CD4-positive, alpha-beta T cell treated with Interleukin-15 for 4 hours (primary cell): Measurements from ENCODE around the gene SUGCT.
"Not testable (repeated sequence)": the region's sequence is repeated elsewhere in the genome, so short reads cannot be mapped to it uniquely, and the experiment has no call there.

Experiments used
- DNase-seq: peaks from one replicate; pipeline ENCODE4 v3.0.0-alpha.2; 2020; ENCODE audit warnings: low spot score

SUGCT gene

DNA sequence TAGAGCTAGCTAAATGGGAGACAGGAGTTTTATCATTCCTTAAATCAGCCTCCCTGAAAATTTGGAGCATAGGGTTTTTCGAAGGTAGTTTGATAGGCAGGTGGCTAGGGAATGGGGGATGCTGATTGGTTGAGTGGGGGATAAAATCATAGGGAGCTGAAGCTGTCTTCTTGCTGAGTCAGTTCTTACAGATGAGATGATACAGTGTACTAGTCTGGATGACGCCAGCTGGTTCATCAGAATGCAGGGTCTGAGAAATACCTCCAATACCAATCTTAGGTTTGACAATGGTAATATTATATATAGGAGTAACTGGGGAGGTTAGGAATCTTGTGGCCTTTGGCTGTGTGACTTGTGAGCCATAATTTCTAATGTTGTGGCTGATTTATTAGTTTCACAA, 271.2 kb downstream of the SUGCT start:
- no peak for DNase-seq

DNA sequence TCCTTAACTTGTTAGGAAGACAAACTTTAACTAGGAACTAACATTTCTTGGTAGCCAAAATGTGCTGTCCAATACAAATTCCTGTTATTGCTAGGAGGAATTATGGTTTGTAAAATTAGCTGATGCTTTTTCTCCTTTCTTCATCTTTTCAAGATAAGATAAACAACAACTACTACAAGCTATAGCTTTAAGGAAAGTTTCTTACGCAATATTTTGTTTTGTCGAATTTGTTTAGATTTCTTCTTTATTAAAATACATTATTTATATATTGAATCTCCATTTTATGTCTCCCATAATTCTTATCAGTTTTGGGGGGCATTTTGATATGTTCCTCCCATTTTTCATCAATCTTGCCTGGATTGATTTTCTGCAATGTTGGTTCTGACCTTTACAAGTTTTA, 277.5 kb downstream of the SUGCT start:
- no peak for DNase-seq

DNA sequence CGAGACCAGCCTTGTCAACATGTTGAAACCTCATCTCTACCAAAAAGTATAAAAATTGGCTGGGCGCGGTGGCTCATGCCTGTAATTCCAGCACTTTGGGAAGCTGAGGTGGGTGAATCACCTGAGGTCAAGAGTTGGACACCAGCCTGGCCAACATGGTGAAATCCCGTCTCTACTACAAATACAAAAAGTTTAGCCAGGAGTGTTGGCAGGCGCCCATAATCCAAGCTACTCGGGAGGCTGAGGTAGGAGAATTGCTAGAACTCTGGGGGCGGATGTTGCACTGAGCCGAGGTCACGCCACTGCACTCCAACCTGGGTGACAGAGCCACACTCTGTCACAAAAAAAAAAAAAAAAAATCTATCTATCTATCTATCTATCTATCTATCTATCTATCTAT, 279.9 kb downstream of the SUGCT start:
- not testable (repeated sequence) for DNase-seq

DNA sequence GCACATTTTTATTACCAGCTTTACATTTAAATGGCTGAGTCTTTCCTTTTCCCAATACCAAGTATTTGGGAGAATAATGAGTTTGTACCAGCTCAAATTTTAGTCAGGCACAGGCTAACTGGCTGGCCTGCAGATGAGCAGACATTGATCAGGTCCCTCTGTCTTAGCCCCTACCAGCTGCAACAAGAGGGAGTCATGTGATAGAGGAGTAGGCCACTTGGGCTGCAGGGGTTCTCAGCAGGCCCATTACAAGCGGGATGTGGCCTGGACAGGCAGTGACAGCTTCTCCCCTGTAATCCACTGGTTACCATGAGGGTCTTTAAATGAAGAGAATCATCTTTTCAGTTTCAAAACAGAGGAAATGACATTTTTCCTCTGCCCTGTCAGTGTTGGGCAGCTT, 283.6 kb downstream of the SUGCT start:
- DNase-seq, result no peak

DNA sequence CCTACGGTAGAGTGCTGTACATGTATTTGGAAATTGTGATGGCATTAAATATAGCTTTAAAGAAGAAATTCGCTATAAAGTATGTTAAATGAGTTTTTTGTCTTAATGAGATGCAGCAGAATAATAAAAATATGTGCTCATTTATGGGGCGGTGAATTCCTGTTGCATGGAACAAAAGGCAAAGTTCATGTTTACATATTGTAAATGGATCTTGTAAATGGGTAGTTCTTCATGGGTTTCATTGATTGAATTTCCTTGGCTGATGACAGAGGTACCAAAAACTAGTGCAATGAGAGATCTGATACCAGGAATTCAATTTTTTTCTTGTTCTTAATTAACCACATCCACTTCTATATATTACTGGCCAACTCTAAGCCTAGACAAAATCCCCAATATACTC, 284.2 kb downstream of the SUGCT start:
- DNase-seq, result no peak

DNA sequence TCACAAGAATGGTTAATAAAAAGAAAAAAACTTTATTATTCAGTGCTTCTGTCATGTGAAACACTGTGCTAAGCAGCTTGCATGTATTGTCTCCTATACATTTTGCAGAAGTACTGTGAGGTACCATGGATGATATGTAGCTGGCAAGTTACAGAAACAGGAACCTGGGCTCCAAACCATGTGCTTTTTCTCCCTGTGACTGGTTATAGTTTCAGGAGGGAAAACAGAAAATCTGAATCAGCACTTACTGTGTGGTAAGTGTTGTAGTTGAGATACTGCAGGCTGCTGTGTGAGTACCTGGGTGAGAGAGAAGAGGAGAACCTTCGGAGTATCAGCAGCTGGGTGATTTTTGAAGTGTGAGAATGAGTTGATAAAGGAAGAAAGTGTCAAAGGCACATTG, 285.0 kb downstream of the SUGCT start:
- DNase-seq, result no peak

DNA sequence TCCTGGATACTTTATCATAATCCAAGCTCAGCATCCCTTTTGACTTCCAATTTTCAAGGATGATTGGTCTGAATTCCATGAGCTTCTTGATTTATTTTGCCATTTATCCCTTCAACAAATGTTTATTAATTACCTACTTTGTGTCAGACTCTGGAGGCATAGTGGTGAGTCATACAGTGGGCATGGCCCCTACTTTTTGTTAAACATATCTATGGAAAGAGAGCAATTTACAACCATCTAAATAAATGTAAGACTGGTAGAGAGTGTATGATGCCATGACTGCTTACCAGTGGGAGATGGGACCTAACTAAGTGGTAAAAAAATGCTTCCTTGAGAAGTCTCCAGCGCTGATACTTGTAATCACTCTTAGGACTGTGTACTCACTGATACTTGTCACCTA, 286.6 kb downstream of the SUGCT start:
- no peak for DNase-seq

DNA sequence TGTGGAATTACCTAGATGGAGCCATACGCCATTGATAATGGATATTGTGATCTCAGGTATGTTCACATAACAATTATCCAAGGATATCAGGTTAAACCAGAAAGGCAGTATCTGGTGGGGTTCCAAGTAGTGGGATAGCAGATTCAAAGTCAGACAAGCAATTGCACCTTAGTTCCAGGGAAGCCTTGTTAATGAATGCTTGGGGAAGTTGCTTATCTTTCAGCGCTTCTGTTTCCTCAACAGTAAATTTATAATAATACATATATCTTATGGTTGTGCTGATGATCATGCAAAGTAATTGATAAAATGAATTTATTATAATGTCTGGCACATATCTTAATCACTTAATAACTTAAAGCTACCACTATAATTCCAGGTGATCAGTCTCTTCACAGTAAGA, 290.9 kb downstream of the SUGCT start:
- no peak for DNase-seq

DNA sequence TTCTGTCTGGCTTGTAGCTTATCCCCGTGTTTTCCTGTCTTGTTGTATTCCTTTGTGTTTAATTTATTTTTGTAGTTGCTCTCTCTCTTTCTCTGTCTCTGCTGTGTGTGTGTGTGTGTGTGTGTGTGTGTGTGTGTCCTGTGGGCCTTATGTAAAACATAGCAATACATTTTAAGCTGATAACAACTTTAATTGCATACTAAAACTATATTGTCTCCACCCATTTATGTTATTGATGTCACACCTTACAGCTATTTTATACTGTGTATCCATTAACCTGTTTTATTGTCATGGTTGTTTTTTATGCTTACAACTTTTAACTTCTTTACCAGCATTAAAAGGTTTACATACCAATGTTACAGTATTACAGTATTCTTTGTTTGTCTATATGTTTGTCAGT, 293.6 kb downstream of the SUGCT start:
- DNase-seq, result no peak

DNA sequence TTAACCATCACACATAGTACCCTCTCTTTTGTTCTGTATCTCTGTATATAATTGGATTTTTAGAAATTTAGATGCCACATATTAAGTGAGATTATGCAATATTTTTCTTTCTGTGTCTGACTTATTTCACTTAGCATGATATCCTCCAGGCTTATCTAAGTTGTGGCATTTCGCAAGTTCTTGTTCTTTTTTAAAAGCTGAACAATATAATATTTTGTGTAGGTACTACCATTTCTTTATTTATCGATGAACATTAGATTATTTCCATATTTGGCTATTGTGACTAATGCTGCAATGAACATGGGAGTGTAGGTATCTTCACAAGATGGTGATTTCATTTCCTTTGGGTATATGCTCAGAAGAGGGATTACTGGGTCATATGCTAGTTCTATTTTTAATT, 295.0 kb downstream of the SUGCT start:
- DNase-seq, result no peak

GRCh38 chr7:40432046-40432445, 297.2 kb downstream of the SUGCT start:
- DNase-seq, result no peak

DNA sequence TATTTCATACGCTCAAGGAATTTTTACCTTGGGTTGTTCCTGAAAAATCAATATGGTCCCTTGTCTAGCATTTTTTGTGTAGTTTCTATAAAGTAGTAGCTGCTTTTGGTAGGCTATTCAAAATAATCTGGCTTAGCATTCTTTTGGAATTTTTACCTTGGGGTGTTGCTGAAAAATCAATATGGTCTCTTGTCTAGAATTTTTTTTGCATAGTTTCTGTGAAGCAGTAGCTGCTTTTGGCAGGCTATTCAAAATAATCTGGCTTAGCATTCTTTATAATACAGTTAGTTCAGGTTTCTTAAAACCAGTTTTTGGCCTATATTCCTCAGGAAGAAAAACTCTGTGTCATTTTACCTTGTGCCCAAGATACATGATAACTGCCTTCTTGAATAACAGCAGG, 301.9 kb downstream of the SUGCT start:
- DNase-seq, result no peak

GRCh38 chr7:40437498-40437897, 302.7 kb downstream of the SUGCT start:
- no peak for DNase-seq

DNA sequence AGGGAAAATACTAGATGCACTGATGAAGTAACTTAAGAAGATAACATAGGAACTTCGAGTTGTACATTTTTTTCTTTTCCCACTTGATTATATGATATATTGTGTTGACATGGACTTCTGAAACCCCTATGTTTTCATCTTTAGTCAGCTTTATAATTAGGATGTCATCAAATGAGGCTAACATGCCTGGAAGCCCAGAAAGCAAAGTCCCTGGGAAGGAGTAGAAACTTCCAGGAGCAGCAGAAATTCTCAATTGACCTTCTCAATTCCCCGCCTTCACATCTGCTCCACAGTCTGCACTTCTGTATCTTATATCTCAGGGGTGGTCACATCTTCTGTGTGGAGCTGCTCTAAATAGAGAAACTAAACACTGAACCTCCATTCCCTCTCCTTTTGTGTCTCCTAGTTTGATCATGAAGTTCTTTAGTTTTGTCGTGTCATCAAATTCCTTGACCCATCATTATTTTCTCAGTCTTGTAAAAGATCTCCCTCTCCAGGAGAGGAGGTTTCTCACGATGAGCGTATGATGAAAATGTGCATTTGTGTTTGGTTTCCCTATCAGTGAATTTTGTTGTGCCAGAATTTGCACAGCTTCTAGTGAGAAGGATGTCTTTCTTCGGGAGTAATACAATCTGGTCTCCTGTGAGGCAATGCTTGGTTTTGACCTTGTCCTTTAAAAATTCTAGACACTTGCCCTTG, 303.3 kb downstream of the SUGCT start:
- no peak for DNase-seq

DNA sequence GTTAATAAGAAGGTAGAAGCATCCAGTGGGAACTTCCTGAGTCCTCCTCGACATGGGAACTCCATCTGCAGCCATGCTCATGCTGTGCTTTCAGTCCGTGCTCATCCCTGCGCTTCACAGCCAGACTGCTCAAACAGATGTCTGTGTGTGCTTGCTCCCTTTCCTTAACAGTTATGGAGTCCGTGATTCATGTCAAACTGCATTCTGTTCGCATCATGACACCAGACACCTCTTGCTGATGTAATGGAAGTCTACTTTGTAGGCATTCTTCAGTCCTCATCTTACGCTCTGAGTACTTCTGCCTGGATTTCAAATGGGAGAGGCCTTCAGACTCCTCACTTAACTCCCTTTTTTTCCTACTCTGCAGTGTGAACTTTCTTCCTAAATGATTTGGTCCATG, 304.9 kb downstream of the SUGCT start:
- DNase-seq, result no peak

GRCh38 chr7:40447345-40447744, 312.5 kb downstream of the SUGCT start:
- DNase-seq, result no peak

DNA sequence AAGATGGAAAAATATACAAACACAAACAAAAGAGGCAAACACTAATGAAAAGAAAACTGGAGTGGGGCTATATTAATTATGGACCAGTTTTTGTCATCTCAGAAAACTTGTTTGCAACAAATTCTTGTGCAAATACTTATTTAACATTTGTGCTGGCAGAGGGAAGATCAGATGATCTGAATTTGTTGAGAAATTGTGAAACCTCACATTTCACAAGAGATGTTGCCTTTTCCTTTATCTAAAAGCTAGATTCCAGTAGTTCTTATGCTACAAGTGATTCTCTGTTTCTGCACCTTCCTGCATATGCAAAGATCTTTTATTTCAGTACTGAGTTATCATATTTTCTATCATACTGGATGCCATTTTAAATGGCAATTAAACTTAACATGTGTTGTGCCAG, 320.7 kb downstream of the SUGCT start:
- no peak for DNase-seq

GRCh38 chr7:40457776-40458480, 323.1 kb downstream of the SUGCT start:
- no peak for DNase-seq

DNA sequence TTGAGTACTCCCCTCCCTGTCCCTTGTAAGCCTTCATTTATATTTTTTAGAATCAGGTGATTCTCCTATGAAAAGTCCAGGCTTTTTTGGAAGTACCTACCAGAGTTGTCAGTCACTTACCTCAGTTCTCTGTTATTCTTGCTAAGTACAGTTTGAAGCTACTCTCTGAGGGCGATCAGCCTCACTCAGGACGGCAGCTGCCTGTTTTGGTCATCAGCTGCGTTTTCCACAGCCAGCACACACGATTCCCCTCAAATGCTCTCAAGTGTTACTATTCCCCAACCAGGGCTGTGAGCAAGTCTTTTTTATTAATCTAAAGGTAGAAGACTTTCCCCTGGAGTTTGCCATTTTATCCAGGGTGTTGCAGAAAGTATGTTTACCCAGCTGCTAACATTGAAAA, 328.6 kb downstream of the SUGCT start:
- no peak for DNase-seq

DNA sequence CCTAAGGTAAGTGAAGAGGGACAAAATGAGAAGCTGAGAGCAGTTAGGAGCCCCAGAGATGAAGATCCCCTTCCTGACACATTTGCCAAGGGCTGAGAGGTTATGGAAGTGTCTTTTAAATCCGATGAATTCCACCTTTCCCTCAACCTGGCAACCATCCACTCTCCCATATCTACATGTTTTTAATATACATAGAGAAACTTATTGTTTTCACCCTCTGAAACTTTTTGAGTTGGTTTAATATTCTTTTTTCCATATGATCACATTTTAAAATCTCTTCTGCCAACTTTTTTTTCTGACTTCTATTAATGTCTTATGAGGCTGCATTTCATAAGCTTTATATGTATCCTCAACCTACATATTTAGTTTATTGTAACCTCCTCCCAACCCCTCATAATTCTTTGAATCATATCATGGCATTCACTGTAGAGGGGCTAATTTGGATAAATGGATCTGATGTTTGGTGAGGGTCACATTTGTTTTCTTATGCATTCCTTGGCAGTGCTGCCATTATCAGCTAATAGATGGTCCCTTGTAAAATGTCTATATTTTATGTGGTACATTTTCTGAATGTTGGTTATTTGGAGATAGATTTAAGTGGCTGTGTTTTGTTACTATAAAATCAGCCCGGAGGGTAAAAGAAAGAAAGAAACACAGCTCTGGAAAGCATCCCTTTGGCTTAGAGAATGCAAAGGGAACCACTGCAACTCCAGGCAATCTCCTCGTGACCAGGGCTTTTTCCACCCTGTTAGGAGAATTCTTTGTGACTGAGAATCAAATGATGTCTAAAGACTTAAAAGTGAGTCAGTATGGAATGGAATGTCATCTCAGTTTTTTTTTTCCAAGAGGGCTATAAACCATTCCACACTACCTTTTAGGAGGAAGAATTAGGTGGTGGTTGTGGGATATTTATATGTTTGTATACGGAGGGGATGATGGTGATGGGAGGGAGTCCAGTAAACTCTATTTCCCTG, 334.4 kb downstream of the SUGCT start:
- no peak for DNase-seq

DNA sequence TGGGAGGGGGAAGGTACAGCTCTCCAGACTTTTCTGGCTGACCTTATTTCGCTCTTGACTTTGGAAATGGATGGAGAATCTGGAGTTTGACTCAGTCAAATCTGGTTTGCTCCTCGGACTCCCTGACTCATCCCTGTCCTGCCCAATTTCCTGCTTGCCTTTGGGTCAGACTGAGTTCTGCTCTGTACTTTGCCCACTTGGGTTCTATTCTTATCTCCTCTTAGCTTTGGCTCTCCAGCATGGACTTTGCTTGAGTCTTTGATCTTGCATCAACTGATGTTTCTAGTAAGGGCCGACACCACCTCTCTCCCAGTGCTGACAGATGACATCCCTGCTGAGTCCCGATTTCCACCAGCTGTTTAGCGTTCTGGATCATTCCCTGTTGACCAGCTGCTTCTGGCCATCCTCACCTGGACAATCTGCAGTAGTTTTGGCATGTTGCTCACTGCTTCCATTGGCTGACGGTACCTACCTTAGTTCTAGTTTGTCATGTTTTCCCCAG, 335.3 kb downstream of the SUGCT start:
- no peak for DNase-seq

DNA sequence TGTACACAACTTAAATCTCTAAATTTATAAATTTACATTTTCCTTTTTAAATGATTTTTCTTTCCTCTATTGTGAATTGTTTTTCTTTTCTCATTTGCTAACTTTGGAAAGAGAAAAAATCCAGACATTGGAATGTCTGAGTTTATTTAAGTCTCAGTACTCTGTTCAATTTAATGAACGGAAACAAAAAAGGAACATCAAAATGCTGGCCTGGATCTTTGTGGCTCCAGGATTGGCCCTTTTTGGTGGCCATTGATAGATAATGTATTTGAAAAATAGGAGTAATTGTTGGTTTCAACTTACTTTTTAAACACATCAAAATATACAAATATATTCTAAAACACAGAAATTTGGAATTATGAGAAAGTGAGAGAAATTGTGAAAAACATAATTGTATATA, 336.0 kb downstream of the SUGCT start:
- no peak for DNase-seq

DNA sequence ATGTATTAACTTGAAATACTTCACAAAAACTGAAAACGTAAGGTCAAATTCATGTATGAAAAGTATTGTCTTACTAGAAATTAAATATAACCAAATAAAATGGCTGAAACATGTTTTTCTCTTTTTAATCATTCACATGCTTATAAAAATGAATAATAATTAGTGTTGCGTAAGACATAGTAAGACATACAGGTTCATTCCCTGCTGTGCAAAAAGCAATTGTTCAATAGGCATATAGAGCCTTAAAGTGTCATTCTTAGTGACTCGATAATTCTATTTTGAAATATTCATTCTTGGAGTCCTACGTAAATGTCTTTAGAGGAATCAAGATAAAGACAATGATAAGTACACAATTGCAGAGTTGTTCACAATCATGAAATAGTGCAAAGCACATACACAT, 337.1 kb downstream of the SUGCT start:
- no peak for DNase-seq
